Right cardiac atrium (tissue), 5 donors: ENCODE measurements around the gene REPIN1. TPM values are rescaled to one million over a fixed set of nuclear protein-coding genes. Genes with fewer than 3 reads are reported as not detected.

Source experiments
- ATAC-seq, 2 donors: fragments of 200-7000 bp; cut with Tn5 transposase; one replicate each; pipeline versions ENCODE4 v1.8.0 to v1.9.1; 2020; ENCODE audit warnings: moderate library complexity in 2 of 2, mild to moderate bottlenecking in 1 of 2
- DNase-seq, 3 donors: peaks; one replicate each; pipeline ENCODE4 v3.0.0-alpha.2; 2020
- H3K27ac ChIP-seq: one replicate; pipeline ENCODE4 v1.5.1; 2013; ENCODE audit warnings: mild to moderate bottlenecking, low read length, control low read depth, moderate library complexity
- H3K27me3 ChIP-seq: one replicate; pipeline ENCODE4 v1.6.1; 2013; ENCODE audit not compliant: control insufficient read depth, insufficient read depth
- H3K4me1 ChIP-seq: one replicate; pipeline ENCODE4 v1.6.1; 2013; ENCODE audit warnings: low read length; ENCODE audit not compliant: control insufficient read depth, insufficient read depth
- H3K4me3 ChIP-seq: one replicate; pipeline ENCODE4 v1.5.1; 2013; ENCODE audit warnings: low read length, control low read depth
- H3K9me3 ChIP-seq: one replicate; pipeline ENCODE4 v1.6.1; 2013; ENCODE audit warnings: low read length; ENCODE audit not compliant: control insufficient read depth
- WGBS: extraction: QIAGEN DNeasy Blood & Tissue Kit; methylation state at CpG from one replicate; pipeline ENCODE4 v1.1.7; 2013; 5-methylcytosine and 5-hydroxymethylcytosine counted together
- intact Hi-C, 4 donors: fragments of 100-400 bp; cut with DNase I; formaldehyde crosslinking; loops; one replicate each; pipeline versions ENCODE4 v1.11.0 to v1.14.0; 2022 to 2023
- polyA plus RNA-seq: library from polyadenylated mRNA; stranded (reverse); fragments of 200-250 nt; gene quantifications from one replicate; pipeline ENCODE4 v1.2.3, GENCODE V29; 2013
- total RNA-seq, 4 donors: library from RNA; stranded (reverse); fragmentation: NEBNext Ultra II Directional; extraction: Animal tissue kit (Norgen Biotek cat#: 25700); gene quantifications; one replicate each; pipeline ENCODE4 v1.2.1, GENCODE V29; 2021
- donor health status: healthy with polysubstance abuse.
- donor health status: DM: no; HTN: yes; CAD: no.
- donor health status: DM: no; HTN: no; CAD: no.
- donor health status: DM: no; HTN: yes; CAD: no; lungs with severe emphysema.
- donor health status: DM: yes; HTN: yes; CAD: no.

REPIN1 gene
- total and polyA plus RNA-seq, 5 donors, result 70.6 to 116 (median 107) TPM

GRCh38 chr7:150420987-150421674 is 52.5 kb downstream of the REPIN1 start:
- Histone ChIP-seq H3K27me3 (no peaks in the 10 kb centered on the region), H3K27ac (no peak overlapping the region), H3K4me3 (no peak overlapping the region), H3K9me3 (no peaks in the 10 kb centered on the region), H3K4me1 (no peaks in the 10 kb centered on the region)
- WGBS, result 17% methylated on average over 27 of the region's 27 CpGs
- ATAC-seq (peak; percentile 94 to 96), DNase-seq (peak; percentile 83 to 93 (median 87))
- intact Hi-C loops, result loop anchor here in 3 of 4 donors (2.0 to 5.0 kb wide), 2 partner anchors 64 to 134 kb away; no protein-coding TSS in a partner anchor

- H3K27me3 ChIP-seq, result no peaks in the 10 kb centered on the region
- H3K4me3 ChIP-seq, result no peak overlapping the region
- intact Hi-C loops, result loop anchor here in 3 of 4 donors (2.0 to 5.0 kb wide), 2 partner anchors 65 to 135 kb away; no protein-coding TSS in a partner anchor
- no peak overlapping the region for H3K27ac ChIP-seq
- H3K4me1 ChIP-seq, result no peaks in the 10 kb centered on the region
- ATAC-seq, result no peak
- no peaks in the 10 kb centered on the region for H3K9me3 ChIP-seq
- no peak for DNase-seq
- 81% methylated on average over 17 of the region's 17 CpGs for WGBS
These were observed 53.2 kb downstream of the REPIN1 start for GRCh38 chr7:150421831-150422230.

Other genes with a start within 250 kb of the REPIN1 start
- 1 to 10 TPM; 5.7 to 8.0 (median 6.2) TPM for gene LRRC61, start 45.5 kb upstream of the REPIN1 start, total RNA-seq
- gene LRRC61, start 45.5 kb upstream of the REPIN1 start, polyA plus RNA-seq, result 4.4 TPM
- gene ACTR3C, start 45.3 kb upstream of the REPIN1 start, total RNA-seq, result 1 to 10 TPM; 4.5 to 7.4 (median 5.5) TPM
- gene ACTR3C, start 45.3 kb upstream of the REPIN1 start, polyA plus RNA-seq, result 4.2 TPM
- 100 to 1,000 TPM; 111 to 195 (median 174) TPM for gene RARRES2, start 27.2 kb upstream of the REPIN1 start, total RNA-seq
- gene RARRES2, start 27.2 kb upstream of the REPIN1 start, polyA plus RNA-seq, result 193 TPM
- 1 to 10 TPM; 5.1 to 6.5 (median 5.8) TPM for gene ZNF775, start 10.5 kb downstream of the REPIN1 start, total RNA-seq
- gene ZNF775, start 10.5 kb downstream of the REPIN1 start, polyA plus RNA-seq, result 4.5 TPM
- gene GIMAP8, start 81.8 kb downstream of the REPIN1 start, total RNA-seq, result 10 to 100 TPM; 11.4 to 21.0 (median 12.4) TPM
- 12.2 TPM for gene GIMAP8, start 81.8 kb downstream of the REPIN1 start, polyA plus RNA-seq
- gene GIMAP7, start 146.1 kb downstream of the REPIN1 start, total RNA-seq, result 10 to 100 TPM; 13.7 to 25.5 (median 14.0) TPM
- 36.1 TPM for gene GIMAP7, start 146.1 kb downstream of the REPIN1 start, polyA plus RNA-seq
- 10 to 100 TPM; 20.2 to 44.8 (median 24.8) TPM for gene GIMAP4, start 198.6 kb downstream of the REPIN1 start, total RNA-seq
- gene GIMAP4, start 198.6 kb downstream of the REPIN1 start, polyA plus RNA-seq, result 31.3 TPM